CD4-positive, alpha-beta T cell (primary cell): ENCODE measurements around the gene PHACTR3. TPM values are rescaled to one million over a fixed set of nuclear protein-coding genes. Genes with fewer than 3 reads are reported as not detected.

Source experiments
- ATAC-seq: fragments of 200-7000 bp; cut with Tn5 transposase; one replicate; pipeline ENCODE4 v1.10.0; 2022; ENCODE audit warnings: mild to moderate bottlenecking; ENCODE audit not compliant: poor library complexity
- CTCF ChIA-PET: fragments of 350-600 bp; sonication (Branson Sonifier 250); formaldehyde crosslinking; loops from one replicate; lab custom pipeline; 2021; ENCODE audit warnings: antibody characterized with exemption, inconsistent platforms; lab: Charles Lee
- POLR2A ChIA-PET: fragments of 350-600 bp; sonication (Branson Sonifier 250); formaldehyde crosslinking; loops from one replicate; lab custom pipeline; 2021; ENCODE audit warnings: antibody characterized with exemption, inconsistent platforms; lab: Charles Lee
- DNase-seq, 14 experiments: peaks; one replicate each; pipeline ENCODE4 v3.0.0-alpha.2; 2013 to 2020; ENCODE audit warnings: mixed read lengths in 2 of 14
- H3K27ac ChIP-seq, 2 donors: one replicate each; pipeline versions ENCODE4 v1.5.1 to v1.7.0; 2013; ENCODE audit warnings: low read length in 2 of 2, low read depth in 1 of 2, mild to moderate bottlenecking in 1 of 2
- H3K27me3 ChIP-seq, 2 experiments: 1 replicate in 1 of 2; 2 replicates in 1 of 2; pipeline versions ENCODE4 v1.6.1 to v1.7.0; 2013; ENCODE audit warnings: low read length in 2 of 2, control low read depth in 1 of 2, mild to moderate bottlenecking in 1 of 2, moderate library complexity in 1 of 2; ENCODE audit not compliant: insufficient read depth in 2 of 2, control insufficient read depth in 1 of 2
- H3K36me3 ChIP-seq: one replicate; pipeline ENCODE4 v1.6.1; 2013; ENCODE audit warnings: low read length, control low read depth; ENCODE audit not compliant: insufficient read depth
- H3K4me1 ChIP-seq: one replicate; pipeline ENCODE4 v1.6.1; 2013; ENCODE audit warnings: low read length, control low read depth; ENCODE audit not compliant: insufficient read depth
- H3K4me3 ChIP-seq: one replicate; pipeline ENCODE4 v1.5.1; 2013; ENCODE audit warnings: mild to moderate bottlenecking, low read length, moderate library complexity
- H3K9me3 ChIP-seq, 2 experiments: 1 replicate in 1 of 2; 2 replicates in 1 of 2; pipeline versions ENCODE4 v1.6.1 to v1.7.0; 2013; ENCODE audit warnings: low read length in 2 of 2, mild to moderate bottlenecking in 2 of 2, control low read depth in 1 of 2, moderate library complexity in 1 of 2; ENCODE audit not compliant: control insufficient read depth in 1 of 2, insufficient read depth in 1 of 2
- H3K27ac Mint-ChIP-seq: one replicate; pipeline ENCODE4 v1.8.0; 2020; ENCODE audit warnings: mixed read lengths
- H3K27me3 Mint-ChIP-seq: one replicate; pipeline ENCODE4 v1.8.0; 2021; ENCODE audit warnings: mixed read lengths
- H3K36me3 Mint-ChIP-seq: one replicate; pipeline ENCODE4 v1.8.0; 2021; ENCODE audit warnings: low read depth, mixed read lengths
- H3K4me1 Mint-ChIP-seq: one replicate; pipeline ENCODE4 v1.8.0; 2021; ENCODE audit warnings: low read depth, mixed read lengths
- H3K4me3 Mint-ChIP-seq: one replicate; pipeline ENCODE4 v1.8.0; 2020; ENCODE audit warnings: mild to moderate bottlenecking, mixed read lengths
- H3K9me3 Mint-ChIP-seq: one replicate; pipeline ENCODE4 v1.8.0; 2020; ENCODE audit warnings: mixed read lengths
- intact Hi-C, 2 experiments: fragments of 100-400 bp; cut with DNase I in 1 of 2; cut with micrococcal nuclease in 1 of 2; formaldehyde crosslinking; loops; one replicate each; pipeline versions ENCODE4 v1.15.1 to v1.9.0; 2023 to 2025; cut with DNase I, micrococcal nuclease
- total RNA-seq, 174 experiments: library from RNA in 2 of 174; stranded (reverse) in 2 of 174; gene quantifications; one replicate each; pipeline ENCODE4 v1.2.3 and lab custom pipeline; 2021 to 2026
- TF ChIP-seq, protein P1 (sequence below): fragments of 200-600 bp; IDR thresholded peaks from one replicate; pipeline ENCODE4 v1.8.0; 2022; ENCODE audit warnings: antibody characterized with exemption, mild to moderate bottlenecking

PHACTR3 gene
- total RNA-seq, 2 experiments from 2014 or later, result not detected

DNA sequence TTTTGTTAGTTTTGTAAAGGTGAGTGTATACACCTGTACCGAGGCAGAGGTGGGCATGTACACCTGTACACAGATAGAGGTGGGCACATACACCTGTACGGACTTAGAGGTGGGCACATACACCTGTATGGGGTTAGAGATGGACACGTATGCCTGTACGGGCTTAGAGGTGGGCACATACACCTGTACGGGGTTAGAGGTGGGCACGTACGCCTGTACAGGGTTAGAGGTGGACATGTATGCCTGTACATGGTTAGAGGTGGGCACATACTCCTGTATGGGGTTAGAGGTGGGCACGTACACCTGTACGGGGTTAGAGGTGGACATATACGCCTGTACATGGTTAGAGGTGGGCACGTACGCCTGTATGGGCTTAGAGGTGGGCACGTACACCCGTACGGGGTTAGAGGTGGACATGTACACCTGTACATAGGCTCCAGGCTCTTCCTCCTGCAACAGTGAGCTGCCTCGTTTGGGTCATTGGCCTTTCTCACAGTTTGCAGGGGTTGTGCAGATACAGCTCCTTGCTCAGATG is 63.7 kb downstream of the PHACTR3 start:
- Histone ChIP-seq H3K27me3 (peaks cover 0 to 2% of the 10 kb centered on the region in 2 experiments), H3K4me1 (no peaks in the 10 kb centered on the region), H3K4me3 (no peak overlapping the region), H3K36me3 (no peaks in the 10 kb centered on the region), H3K9me3 (peaks cover 0 to 3% of the 10 kb centered on the region in 2 experiments), H3K27ac (no peak overlapping the region)
- no peak overlapping the region for H3K4me3 Mint-ChIP-seq
- no peaks in the 10 kb centered on the region for H3K9me3 Mint-ChIP-seq
- H3K27ac Mint-ChIP-seq, result no peak overlapping the region
- CTCF ChIA-PET, result no interaction called here
- peaks cover 24% of the 10 kb centered on the region for H3K27me3 Mint-ChIP-seq
- H3K4me1 Mint-ChIP-seq, result no peaks in the 10 kb centered on the region
- no peak for ATAC-seq
- no peaks in the 10 kb centered on the region for H3K36me3 Mint-ChIP-seq
- POLR2A ChIA-PET, result no interaction called here
- intact Hi-C loops, result no loop called here
- no peak for DNase-seq
- TF ChIP-seq, protein P1, sequence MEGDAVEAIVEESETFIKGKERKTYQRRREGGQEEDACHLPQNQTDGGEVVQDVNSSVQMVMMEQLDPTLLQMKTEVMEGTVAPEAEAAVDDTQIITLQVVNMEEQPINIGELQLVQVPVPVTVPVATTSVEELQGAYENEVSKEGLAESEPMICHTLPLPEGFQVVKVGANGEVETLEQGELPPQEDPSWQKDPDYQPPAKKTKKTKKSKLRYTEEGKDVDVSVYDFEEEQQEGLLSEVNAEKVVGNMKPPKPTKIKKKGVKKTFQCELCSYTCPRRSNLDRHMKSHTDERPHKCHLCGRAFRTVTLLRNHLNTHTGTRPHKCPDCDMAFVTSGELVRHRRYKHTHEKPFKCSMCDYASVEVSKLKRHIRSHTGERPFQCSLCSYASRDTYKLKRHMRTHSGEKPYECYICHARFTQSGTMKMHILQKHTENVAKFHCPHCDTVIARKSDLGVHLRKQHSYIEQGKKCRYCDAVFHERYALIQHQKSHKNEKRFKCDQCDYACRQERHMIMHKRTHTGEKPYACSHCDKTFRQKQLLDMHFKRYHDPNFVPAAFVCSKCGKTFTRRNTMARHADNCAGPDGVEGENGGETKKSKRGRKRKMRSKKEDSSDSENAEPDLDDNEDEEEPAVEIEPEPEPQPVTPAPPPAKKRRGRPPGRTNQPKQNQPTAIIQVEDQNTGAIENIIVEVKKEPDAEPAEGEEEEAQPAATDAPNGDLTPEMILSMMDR, result no peak

DNA sequence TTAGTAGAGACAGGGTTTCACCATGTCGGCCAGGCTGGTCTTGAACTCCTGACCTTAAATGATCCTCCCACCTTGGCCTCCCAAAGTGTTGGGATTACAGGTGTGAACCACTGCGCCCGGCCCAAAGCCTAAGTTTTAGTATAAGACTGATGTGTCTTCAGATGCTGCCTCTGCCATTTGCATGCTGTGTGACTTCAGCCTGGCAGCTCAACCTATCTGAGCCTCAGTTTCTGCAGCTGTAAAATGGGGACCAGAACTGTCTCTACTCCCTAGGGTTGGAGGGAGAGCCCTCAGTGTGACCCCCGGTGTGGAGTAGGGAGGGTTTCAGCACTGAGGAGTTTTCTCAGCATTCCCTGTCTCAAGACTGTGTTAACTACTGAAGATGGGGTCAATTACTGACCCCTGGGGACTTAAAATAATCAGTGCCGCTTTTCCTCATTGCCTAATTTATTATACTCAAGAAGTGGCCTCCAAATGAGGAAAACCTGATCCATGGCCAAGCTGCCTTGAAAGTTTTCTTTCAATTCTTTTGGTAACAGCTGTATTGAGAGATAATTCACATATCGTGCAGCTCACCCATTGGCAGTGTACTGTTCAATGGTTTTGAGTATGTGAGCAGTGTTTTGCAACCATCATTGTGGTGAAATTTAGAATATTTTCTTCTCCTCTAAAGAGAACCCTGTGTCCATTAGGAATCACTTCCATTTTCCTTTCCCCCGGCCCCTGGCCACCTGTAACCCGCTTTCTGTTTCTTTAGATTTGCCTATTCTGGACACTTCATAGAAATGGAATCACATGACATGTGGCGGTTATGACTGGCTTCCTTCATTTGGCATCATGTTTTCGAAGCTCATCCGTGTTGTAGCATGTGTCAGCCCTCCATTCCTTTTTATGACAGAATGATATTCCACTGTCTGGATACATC is 64.8 kb downstream of the PHACTR3 start:
- ChIA-PET POLR2A (no interaction called here), CTCF (no interaction called here)
- Mint-ChIP-seq H3K36me3 (no peaks in the 10 kb centered on the region), H3K27ac (no peak overlapping the region), H3K4me3 (no peak overlapping the region), H3K9me3 (no peaks in the 10 kb centered on the region), H3K27me3 (peaks cover 16% of the 10 kb centered on the region), H3K4me1 (no peaks in the 10 kb centered on the region)
- no peak overlapping the region for H3K27ac ChIP-seq
- ATAC-seq (no peak), DNase-seq (no peak)
- H3K9me3 ChIP-seq, result peaks cover 0 to 9% of the 10 kb centered on the region in 2 experiments
- TF ChIP-seq, protein P1, result no peak
- intact Hi-C loops, result no loop called here
- H3K4me3 ChIP-seq, result no peak overlapping the region
- no peaks in the 10 kb centered on the region for H3K4me1 ChIP-seq
- H3K27me3 ChIP-seq, result peaks cover 0 to 2% of the 10 kb centered on the region in 2 experiments
- no peaks in the 10 kb centered on the region for H3K36me3 ChIP-seq

DNA sequence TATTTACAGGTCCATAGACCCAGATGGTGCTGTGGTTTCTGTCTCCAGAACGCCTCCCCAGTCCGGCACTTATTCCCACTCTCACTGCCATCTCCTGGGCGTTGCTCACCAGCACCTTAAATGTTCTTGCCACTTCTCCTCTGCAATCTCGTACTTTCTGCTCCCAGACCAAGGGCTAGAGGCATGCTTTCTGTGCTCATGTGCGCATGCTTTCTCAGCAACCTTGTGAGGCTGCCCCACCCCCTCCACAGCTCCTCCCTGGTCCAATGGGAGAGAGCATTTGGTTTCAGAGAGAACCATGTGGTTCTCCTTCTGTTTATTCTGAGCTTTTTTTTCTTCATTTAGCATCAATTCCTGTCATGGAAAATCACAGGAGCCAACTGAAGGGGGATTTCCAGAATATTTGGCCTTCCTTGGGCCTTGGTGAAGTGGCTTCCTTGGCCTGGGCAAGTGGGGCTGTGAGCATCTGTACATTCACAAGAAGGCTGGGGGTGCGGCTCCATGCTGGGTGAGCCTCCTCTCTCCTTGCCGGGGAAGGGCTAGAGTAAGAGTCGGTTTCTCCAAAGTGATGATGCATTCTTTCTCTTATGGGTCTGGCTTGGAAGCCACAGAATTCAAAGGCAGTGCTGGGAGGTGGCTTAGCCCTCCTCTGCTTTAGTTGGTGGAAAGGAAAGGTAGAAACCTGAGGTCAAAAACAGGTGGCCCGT is 66.6 kb downstream of the PHACTR3 start:
- ChIA-PET CTCF (no interaction called here), POLR2A (no interaction called here)
- ATAC-seq (no peak), DNase-seq (no peak)
- no peaks in the 10 kb centered on the region for H3K4me1 Mint-ChIP-seq
- Histone ChIP-seq H3K27me3 (peaks cover 1 to 2% of the 10 kb centered on the region in 2 experiments), H3K4me3 (no peak overlapping the region), H3K27ac (no peak overlapping the region), H3K36me3 (no peaks in the 10 kb centered on the region), H3K9me3 (peaks cover 0 to 14% of the 10 kb centered on the region in 2 experiments), H3K4me1 (no peaks in the 10 kb centered on the region)
- TF ChIP-seq, protein P1, result no peak
- peaks cover 15% of the 10 kb centered on the region for H3K27me3 Mint-ChIP-seq
- no peaks in the 10 kb centered on the region for H3K36me3 Mint-ChIP-seq
- intact Hi-C loops, result no loop called here
- H3K27ac Mint-ChIP-seq, result no peak overlapping the region
- H3K4me3 Mint-ChIP-seq, result no peak overlapping the region
- H3K9me3 Mint-ChIP-seq, result no peaks in the 10 kb centered on the region
